ENCODE measurements around the gene MTRR.

DNA sequence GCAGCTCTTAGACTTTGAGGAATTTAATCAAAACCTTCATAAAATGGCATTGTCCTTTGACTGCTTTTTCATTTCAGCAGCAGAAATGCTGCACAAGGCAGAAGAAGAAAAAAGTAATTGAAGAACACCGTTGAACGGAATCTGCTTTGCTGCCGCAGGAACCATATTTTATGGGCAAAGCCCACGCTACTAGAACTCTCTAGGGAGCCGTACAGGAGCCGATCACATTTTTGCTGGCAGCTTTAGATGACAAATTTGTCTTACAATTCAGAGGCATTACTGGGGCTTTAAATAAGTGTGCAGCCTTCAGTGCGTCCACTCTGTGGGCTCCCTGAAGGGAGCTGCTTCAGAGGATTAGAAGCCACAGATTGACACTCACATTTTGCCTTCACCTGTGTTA is 23.4 kb upstream of the MTRR start:
- TF ChIP-seq, protein P1, sequence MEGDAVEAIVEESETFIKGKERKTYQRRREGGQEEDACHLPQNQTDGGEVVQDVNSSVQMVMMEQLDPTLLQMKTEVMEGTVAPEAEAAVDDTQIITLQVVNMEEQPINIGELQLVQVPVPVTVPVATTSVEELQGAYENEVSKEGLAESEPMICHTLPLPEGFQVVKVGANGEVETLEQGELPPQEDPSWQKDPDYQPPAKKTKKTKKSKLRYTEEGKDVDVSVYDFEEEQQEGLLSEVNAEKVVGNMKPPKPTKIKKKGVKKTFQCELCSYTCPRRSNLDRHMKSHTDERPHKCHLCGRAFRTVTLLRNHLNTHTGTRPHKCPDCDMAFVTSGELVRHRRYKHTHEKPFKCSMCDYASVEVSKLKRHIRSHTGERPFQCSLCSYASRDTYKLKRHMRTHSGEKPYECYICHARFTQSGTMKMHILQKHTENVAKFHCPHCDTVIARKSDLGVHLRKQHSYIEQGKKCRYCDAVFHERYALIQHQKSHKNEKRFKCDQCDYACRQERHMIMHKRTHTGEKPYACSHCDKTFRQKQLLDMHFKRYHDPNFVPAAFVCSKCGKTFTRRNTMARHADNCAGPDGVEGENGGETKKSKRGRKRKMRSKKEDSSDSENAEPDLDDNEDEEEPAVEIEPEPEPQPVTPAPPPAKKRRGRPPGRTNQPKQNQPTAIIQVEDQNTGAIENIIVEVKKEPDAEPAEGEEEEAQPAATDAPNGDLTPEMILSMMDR (IDR thresholded peaks at IDR 0.05), result no peak
- TF ChIP-seq POLR2A (IDR thresholded peaks at IDR 0.05) (no peak), POLR2AphosphoS5 (IDR thresholded peaks at IDR 0.05) (no peak)

Measured in prostate gland (tissue), 2 donors.